Spleen (tissue), 11 donors: ENCODE data around the gene ABT1. TPM values are rescaled to one million over a fixed set of nuclear protein-coding genes. Genes with fewer than 3 reads are reported as not detected.

Experiments used
- DNase-seq: peaks from one replicate; pipeline ENCODE4 v3.0.0-alpha.2; 2020
- H3K27ac ChIP-seq, 8 donors: fragments of 200-600 bp; sonication (generic) in 7 of 8; 1 replicate in 4 of 8; 2 replicates in 4 of 8; pipeline versions ENCODE4 v1.5.0 to v1.8.0; 2016 to 2021; ENCODE audit warnings: inconsistent platforms in 4 of 8, mild to moderate bottlenecking in 4 of 8, moderate library complexity in 1 of 8
- H3K27me3 ChIP-seq, 7 donors: fragments of 200-600 bp; sonication (generic) in 6 of 7; replicated peaks in 1 of 7; 1 replicate in 4 of 7; 2 replicates in 3 of 7; pipeline versions ENCODE4 v1.5.0 to v1.8.0; 2016 to 2021; ENCODE audit warnings: inconsistent platforms in 3 of 7, mild to moderate bottlenecking in 1 of 7
- H3K36me3 ChIP-seq, 6 donors: fragments of 200-600 bp; sonication (generic) in 5 of 6; 1 replicate in 4 of 6; 2 replicates in 2 of 6; pipeline versions ENCODE4 v1.5.0 to v1.8.0; 2016 to 2021; ENCODE audit warnings: inconsistent platforms in 2 of 6
- H3K4me1 ChIP-seq, 6 donors: fragments of 200-600 bp; sonication (generic) in 5 of 6; 1 replicate in 3 of 6; 2 replicates in 3 of 6; pipeline versions ENCODE4 v1.5.0 to v1.8.0; 2016 to 2021; ENCODE audit warnings: inconsistent platforms in 3 of 6
- H3K4me3 ChIP-seq, 8 donors: fragments of 200-600 bp; sonication (generic) in 7 of 8; 1 replicate in 4 of 8; 2 replicates in 4 of 8; pipeline versions ENCODE4 v1.5.0 to v1.8.0; 2016 to 2021; ENCODE audit warnings: inconsistent platforms in 4 of 8, mild to moderate bottlenecking in 4 of 8, moderate library complexity in 2 of 8
- H3K9me3 ChIP-seq, 8 donors: fragments of 200-600 bp; sonication (generic) in 7 of 8; 1 replicate in 4 of 8; 2 replicates in 4 of 8; pipeline versions ENCODE4 v1.5.0 to v1.8.0; 2016 to 2021; ENCODE audit warnings: inconsistent platforms in 4 of 8
- CTCF ChIP-seq, 11 experiments: fragments of 200-600 bp in 7 of 11; fragments of 450-650 bp in 4 of 11; sonication (generic) in 4 of 11; IDR thresholded peaks in 8 of 11; conservative IDR thresholded peaks in 3 of 11; 1 replicate in 7 of 11; 2 replicates in 4 of 11; pipeline versions ENCODE4 v1.4.0 to v1.8.0; 2016 to 2021; ENCODE audit warnings: antibody characterized with exemption in 11 of 11, inconsistent platforms in 4 of 11, mild to moderate bottlenecking in 1 of 11
- POLR2A ChIP-seq, 3 donors: fragments of 450-650 bp; IDR thresholded peaks; one replicate each; pipeline ENCODE4 v1.5.1; 2017; ENCODE audit warnings: antibody characterized with exemption in 3 of 3, mild to moderate bottlenecking in 1 of 3
- POLR2AphosphoS5 ChIP-seq, 3 donors: sonication (generic); formaldehyde crosslinking; IDR thresholded peaks; one replicate each; pipeline ENCODE4 v1.5.1; 2017; ENCODE audit warnings: antibody characterized with exemption in 3 of 3
- WGBS, 5 donors: extraction: QIAGEN DNeasy Blood & Tissue Kit in 3 of 5; methylation state at CpG; one replicate each; pipeline versions ENCODE4 v1.1.5 to v1.1.7; 2013 to 2018; 5-methylcytosine and 5-hydroxymethylcytosine counted together
- intact Hi-C: fragments of 100-400 bp; cut with DNase I; formaldehyde crosslinking; loops from one replicate; pipeline ENCODE4 v1.15.0; 2023; ENCODE audit warnings: low total_unique reads
- polyA plus RNA-seq, 3 donors: library from polyadenylated mRNA; stranded (reverse); fragments of 200-250 nt; gene quantifications; one replicate each; pipeline ENCODE4 v1.2.1, GENCODE V29; 2013
- total RNA-seq, 7 donors: library from RNA; depleted of rRNA in 3 of 7; stranded (reverse); fragments of >200 nt in 3 of 7; fragmentation: NEBNext Ultra II Directional in 4 of 7; extraction: Animal tissue kit (Norgen Biotek cat#: 25700) in 4 of 7; gene quantifications; one replicate each; pipeline versions ENCODE4 v1.1.0 to v1.2.1, GENCODE V29; 2016 to 2021
- donor health status: healthy with polysubstance abuse.
- donor health status: DM: no; HTN: no; CAD: no; lungs with moderate emphysema.
- donor health status: DM: no; HTN: no; CAD: no.
- donor health status: Bipolar disorder and iron deficiency.
- donor health status: healthy.
- donor health status: DM: no; HTN: no; CAD: no.
- donor health status: DM: yes; HTN: yes; CAD: no.

The ABT1 gene
- total and polyA plus RNA-seq, 10 donors = 14.9 to 26.2 (median 19.5) TPM

GRCh38 chr6:26600759-26601158, 4.0 kb downstream of the ABT1 start:
- intact Hi-C loops = no loop called here
- Histone ChIP-seq H3K36me3 (peaks cover 0 to 32% (median 25%) of the 10 kb centered on the region in 6 donors), H3K4me3 (no peak overlapping the region), H3K9me3 (no peaks in the 10 kb centered on the region), H3K27ac (no peak overlapping the region), H3K27me3 (peaks cover 0 to 1% (median 0%) of the 10 kb centered on the region in 7 donors), H3K4me1 (peaks cover 10 to 32% (median 24%) of the 10 kb centered on the region in 6 donors)
- TF ChIP-seq CTCF (IDR thresholded peaks at IDR 0.05 in 8 of 11, conservative IDR thresholded peaks at IDR 0.05 in 3 of 11) = no peak
- TF ChIP-seq POLR2AphosphoS5 (IDR thresholded peaks at IDR 0.05) = no peak
- TF ChIP-seq POLR2A (IDR thresholded peaks at IDR 0.05) = no peak
- no peak for DNase-seq

- WGBS, 5 donors = 88 to 95% (median 91%) methylated on average over 3 of the region's 3 CpGs
- no peak for TF ChIP-seq POLR2A (IDR thresholded peaks at IDR 0.05)
- TF ChIP-seq CTCF (IDR thresholded peaks at IDR 0.05 in 8 of 11, conservative IDR thresholded peaks at IDR 0.05 in 3 of 11) = no peak
These were observed 5.5 kb downstream of the ABT1 start for GRCh38 chr6:26602262-26602661.

GRCh38 chr6:26604026-26604425, 7.3 kb downstream of the ABT1 start:
- Histone ChIP-seq H3K27me3 (no peaks in the 10 kb centered on the region), H3K9me3 (no peaks in the 10 kb centered on the region), H3K36me3 (peaks cover 0 to 19% (median 13%) of the 10 kb centered on the region in 6 donors), H3K4me3 (no peak overlapping the region), H3K27ac (no peak overlapping the region), H3K4me1 (peaks cover 0 to 13% (median 3%) of the 10 kb centered on the region in 6 donors)
- 60 to 76% (median 70%) methylated on average over 3 of the region's 3 CpGs for WGBS, 5 donors
- DNase-seq = no peak
- TF ChIP-seq POLR2AphosphoS5 (IDR thresholded peaks at IDR 0.05) (no peak), POLR2A (IDR thresholded peaks at IDR 0.05) (no peak), CTCF (IDR thresholded peaks at IDR 0.05 in 8 of 11, conservative IDR thresholded peaks at IDR 0.05 in 3 of 11) (no peak)
- intact Hi-C loops = no loop called here

More at GRCh38 chr6:26602262-26602661, 5.5 kb downstream of the ABT1 start:
- peaks cover 0 to 32% (median 25%) of the 10 kb centered on the region in 6 donors for H3K36me3 ChIP-seq
- no peak overlapping the region for H3K27ac ChIP-seq
- DNase-seq = no peak
- no peaks in the 10 kb centered on the region for H3K27me3 ChIP-seq
- H3K9me3 ChIP-seq = no peaks in the 10 kb centered on the region
- peaks cover 10 to 24% (median 15%) of the 10 kb centered on the region in 6 donors for H3K4me1 ChIP-seq
- no peak overlapping the region for H3K4me3 ChIP-seq
- intact Hi-C loops = no loop called here

GRCh38 chr6:26604797-26605196, 8.0 kb downstream of the ABT1 start:
- H3K27me3 ChIP-seq = no peaks in the 10 kb centered on the region
- H3K4me1 ChIP-seq = peaks cover 0 to 9% (median 3%) of the 10 kb centered on the region in 6 donors
- H3K9me3 ChIP-seq = no peaks in the 10 kb centered on the region
- no peak for TF ChIP-seq CTCF (IDR thresholded peaks at IDR 0.05 in 8 of 11, conservative IDR thresholded peaks at IDR 0.05 in 3 of 11)
- TF ChIP-seq POLR2AphosphoS5 (IDR thresholded peaks at IDR 0.05) = no peak
- no peak for TF ChIP-seq POLR2A (IDR thresholded peaks at IDR 0.05)
- DNase-seq = no peak
- H3K27ac ChIP-seq = no peak overlapping the region
- 75 to 85% (median 82%) methylated on average over 3 of the region's 3 CpGs for WGBS, 5 donors
- peaks cover 0 to 11% (median 5%) of the 10 kb centered on the region in 6 donors for H3K36me3 ChIP-seq
- no peak overlapping the region for H3K4me3 ChIP-seq
- intact Hi-C loops = loop anchor here (5.0 kb wide), 1 partner anchor 478 kb away; no protein-coding TSS in a partner anchor
